CD4-positive, alpha-beta T cell treated with Interleukin-6 for 4 hours (primary cell): Measurements from ENCODE around the gene NDUFB8.

Experiments used
- DNase-seq: peaks from one replicate; pipeline ENCODE4 v3.0.0-alpha.2; 2020; ENCODE audit warnings: mixed read lengths

The NDUFB8 gene

DNA sequence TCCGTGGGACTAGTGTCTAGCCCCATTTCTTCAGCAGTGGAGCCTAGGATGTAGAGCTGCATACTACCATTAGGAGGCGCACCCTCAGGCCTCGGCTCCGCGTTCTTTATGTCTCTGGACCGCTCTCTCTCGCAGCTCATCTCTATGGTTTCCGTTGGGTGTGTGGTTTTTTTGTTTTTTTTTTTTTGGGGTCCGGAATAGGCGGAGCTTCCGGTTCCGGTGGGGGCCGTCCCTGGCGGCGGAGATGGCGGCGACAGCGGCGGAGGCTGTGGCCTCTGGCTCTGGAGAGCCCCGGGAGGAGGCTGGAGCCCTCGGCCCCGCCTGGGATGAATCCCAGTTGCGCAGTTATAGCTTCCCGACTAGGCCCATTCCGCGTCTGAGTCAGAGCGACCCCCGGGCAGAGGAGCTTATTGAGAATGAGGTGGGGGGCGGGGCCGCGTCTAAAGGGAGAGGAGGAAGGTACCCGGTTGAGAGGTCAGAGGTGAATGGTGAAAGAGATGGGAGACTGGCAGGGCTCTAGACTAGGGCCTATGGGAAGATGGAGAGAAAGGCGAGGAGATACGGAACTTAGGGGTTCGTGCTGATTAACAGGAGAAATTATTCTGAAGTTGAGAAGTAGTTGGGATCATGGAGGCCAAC, 6.2 kb upstream of the NDUFB8 start, which contains the start of gene HIF1AN:
Gene HIF1AN, plus strand, starts transcription at position 229 of the 639 bp plus-strand sequence. Its CDS starts 16 bp downstream, at position 245.
- peak; percentile 92 for DNase-seq

DNA sequence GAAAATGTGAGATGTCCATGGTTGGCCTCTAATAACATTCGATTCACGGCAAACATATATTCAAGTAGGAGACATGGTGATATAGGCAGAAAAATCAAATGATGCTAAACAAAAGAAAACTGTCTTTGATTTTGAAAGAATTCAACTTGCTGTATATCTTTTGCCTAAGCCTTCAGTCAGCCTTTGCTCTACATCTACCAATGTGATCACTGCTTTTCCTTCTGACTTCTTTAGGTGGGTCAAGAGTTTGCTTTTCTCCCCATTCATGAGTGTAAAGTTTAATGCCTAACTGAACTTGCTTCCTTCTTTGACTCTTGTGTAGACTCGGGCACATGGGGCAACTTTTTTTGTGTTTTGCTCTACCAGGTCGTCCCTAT, 5.7 kb upstream of the NDUFB8 start:
- DNase-seq, result no peak

DNA sequence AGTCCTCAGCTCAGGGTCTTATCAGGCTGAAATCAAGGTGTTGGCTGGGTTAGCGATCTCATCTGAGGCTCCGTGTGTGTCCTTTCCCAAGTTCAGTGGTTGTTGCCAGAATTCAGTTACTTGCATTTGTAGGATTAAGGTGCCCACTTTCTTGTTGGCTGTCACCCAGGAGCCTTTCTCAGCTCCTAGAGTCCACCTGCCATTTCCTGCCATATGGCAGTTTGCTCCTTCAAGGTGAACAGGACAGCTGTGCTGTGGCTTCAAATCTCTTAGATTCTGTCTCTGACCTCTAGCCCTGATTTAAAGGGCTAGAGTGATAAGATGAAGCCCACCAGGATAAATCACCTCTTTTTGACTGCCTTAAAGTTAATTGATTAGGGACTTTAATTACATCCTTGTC, 5.1 kb upstream of the NDUFB8 start:
- no peak for DNase-seq

DNA sequence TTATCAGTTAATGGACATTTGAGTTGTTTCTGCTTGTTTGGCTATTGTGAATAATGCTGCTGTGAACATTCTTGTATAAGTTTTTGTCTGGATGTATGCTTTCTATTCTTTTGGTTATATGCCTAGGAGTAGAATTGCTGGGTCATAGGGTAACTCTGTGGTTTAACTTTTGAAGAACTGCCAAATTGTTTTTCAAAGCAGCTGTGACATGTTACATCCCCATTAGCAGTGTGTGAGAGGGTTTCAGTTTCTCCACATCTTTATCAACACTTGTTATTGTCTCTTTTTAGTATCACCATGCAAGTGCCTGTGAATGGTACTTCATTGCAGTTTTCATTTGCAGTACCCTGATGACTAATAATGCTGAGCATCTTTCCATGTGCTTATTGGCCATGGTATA, 2.1 kb upstream of the NDUFB8 start:
- no peak for DNase-seq

DNA sequence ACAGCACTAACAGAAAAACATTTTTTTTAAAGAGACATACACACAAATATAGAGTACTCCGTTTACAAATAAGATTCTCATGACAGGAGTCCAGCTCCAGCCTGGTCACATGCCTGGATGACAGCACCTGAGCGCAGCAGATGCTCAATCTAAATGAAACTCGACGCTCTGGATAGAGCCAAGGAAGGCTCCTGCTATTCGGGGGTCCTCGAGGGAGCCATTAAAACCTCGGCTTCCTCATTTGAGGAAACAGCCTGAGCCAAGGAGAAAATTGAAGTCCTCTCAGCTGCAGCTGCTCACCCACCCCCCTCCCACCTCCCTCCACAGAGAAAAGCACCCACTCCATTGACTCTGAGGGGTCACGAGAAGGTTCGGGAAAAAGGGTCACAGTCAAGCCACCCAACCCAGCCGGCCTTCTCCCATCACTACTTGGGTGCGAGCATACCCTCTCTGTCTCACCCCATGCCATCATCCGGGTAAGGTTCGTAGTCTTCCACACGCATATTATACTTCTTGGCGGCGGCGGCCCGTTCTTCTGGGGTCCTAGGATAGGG, 673 bp downstream of the NDUFB8 start:
- DNase-seq, result peak; percentile 15

DNA sequence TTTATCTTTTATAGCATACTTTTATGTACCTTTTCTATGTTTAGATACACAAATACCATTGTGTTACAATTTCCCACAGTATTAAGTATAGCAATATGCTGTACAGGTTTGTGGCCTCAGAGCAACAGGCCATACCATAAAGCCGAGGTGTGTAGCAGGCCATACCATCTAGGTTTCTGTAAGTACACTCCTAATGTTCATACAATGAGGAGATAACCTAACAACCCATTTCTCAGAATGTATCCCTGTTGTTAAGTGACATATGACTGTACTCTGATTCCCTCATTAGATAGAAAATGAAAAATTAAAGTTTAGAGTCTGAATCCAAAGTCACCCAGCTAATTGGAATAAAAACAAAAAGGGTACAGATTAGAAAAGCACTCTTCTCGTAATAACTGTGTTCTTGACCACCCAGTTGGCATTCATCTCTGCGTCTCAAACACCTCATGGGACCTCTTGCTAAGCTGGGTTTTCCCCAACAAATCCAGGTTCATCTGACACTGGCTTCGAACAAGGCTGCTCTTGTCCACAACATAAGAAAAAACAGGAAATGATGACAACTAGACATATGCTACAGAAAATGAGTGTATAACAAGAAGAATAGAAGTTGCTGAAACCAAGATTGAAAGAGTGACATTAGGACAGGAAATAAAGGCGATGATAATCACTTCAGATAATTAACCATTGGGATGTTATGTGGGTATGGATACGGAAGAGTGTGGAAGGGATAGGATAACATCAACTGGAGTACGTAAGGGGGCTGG, 1.4 kb downstream of the NDUFB8 start:
- DNase-seq, result no peak

DNA sequence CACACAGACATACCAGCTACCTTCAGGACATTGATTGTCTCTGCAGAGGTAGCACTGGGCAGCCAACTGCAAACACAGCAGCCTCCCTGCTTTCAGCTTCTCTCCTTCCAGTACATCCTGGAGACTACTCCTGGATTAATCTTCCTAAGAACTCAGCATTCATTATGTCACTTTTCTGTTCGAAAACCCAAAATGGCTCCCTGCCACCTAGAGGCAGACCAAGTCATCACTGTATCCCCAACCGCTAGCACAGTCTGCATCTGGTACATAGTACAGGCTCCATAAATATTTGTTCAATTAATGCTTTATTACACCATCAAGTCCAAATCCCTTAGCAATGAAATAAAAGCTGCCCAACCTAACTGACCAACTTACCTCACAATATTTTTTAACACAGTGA, 5.0 kb downstream of the NDUFB8 start:
- no peak for DNase-seq

DNA sequence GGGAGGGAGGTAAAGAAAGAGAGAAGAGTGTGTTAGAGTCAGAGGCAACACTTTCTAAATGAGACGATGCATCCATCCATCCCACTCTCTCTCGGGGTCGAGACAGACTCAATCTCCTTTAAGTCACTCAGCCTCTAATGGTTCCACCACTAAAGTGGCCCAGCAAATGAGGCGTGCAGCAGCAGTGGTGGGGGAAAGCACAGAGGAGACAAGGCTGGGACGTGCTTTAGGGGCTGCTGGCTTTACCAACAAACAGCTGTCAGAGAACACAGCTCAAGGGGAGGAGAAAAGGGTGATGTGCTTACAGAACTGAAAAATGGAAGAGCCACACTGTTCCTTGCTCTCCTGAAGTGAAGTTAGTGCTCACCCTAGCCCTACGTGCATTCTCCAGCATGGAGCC, 5.5 kb downstream of the NDUFB8 start:
- no peak for DNase-seq

DNA sequence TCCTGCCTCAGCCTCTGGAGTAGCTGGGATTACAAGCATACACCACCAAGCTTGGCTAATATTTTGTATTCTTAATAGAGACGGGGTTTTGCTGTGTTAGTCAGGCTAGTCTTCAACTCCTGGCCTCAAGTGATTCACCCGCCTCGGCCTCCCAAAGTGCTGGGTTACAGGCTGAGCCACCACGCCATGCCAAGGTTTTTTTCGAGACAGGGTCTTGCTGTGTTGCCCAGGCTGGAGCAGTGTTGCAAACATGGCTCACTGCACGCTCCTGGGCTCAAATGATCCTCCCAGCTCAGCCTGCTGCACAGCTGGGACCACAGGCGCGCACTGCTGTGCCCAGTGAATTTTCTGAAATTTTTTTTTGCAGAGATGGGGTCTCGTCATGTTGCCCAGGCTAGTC, 6.7 kb downstream of the NDUFB8 start:
- no peak for DNase-seq

DNA sequence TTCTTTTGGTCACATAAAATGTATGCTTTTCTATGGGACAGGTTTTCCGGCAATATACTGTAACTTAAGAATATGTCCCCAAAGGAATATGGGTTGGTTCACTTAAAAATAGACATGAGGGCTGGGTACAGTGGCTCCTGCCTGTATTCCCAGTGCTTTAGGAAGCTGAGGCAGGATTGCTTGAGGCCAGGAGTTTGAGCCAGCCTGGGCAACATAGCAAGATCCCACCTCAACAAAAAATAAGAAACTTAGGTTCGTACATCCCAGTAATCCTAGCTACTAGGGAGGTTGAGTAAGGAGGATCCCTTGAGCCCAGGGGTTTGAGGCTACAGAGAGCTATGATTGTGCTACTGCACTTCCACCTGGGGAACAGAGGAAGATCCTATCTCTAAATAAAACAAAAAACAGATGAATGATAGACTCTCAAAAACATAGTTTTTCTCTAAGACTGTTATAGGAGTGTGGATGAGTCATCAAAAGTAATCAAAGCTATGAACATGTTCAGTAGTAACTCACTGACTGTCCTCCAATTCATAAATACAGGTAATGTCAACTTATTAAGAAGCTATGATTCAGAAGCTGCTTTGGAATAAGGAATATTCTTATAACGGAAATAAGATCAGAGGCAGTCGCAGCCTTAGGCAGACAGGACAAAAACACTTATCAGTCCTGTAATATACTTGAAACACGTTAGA, 7.4 kb downstream of the NDUFB8 start:
- DNase-seq, result no peak

DNA sequence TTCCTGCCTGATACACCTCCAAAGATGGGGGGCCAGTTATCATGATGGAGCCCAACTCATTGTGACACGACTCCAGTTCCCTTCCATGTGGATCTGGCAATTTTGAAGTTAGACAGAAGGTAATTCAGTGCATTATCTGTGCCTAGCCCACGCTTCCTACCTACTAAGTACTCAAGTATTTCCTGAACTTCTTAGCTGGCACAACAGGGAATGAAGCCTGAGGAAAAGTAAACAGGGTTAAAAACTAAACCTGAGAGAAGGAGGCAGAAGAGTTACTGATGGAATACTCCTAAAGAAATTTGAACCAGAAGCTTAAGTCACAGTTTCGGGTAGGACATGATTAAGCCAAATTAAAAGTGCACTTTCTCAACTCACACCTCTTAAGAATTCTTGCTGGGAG, 8.9 kb downstream of the NDUFB8 start:
- no peak for DNase-seq

DNA sequence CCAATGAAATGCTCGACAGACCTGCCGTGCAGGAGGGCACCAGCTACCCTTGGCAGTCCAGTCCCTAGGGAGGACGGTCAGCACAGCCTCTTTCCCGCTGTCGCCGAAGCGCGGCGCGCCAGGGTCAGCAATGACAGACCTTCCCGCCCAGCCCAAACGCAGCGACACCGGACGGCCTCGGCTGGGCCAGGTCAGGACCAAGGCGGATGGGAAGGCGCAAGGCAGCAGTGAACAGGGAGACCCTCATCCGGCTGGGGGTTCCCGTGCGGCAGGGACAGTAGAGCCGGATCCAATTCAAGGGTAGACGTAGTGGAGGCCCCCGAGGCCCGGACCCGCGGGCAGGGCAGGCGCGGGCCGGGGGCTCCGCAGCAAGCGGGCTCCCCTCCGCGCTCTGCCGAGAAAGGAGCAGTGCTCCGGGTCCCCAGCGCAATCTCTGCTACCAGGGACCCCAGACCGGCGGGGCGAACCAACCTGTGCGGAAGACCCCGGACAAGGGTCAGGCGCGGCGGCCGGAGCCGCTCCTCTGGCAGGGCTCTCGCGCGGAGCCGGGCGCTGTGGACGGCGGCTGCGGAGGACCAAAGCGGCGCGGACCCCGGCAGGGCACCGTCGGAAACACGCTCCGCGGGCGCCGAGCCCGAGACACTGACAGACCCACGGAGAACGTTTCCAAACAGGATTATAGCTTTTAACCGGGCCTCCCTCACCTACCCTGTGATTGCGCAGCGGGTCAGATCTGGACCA, 10.2 kb downstream of the NDUFB8 start, which contains the start of gene SEC31B:
Gene SEC31B, minus strand, starts transcription at position 551 of the 741 bp plus-strand sequence. CDS start 2,909 bp downstream, outside the sequence.
- DNase-seq, result no peak

DNA sequence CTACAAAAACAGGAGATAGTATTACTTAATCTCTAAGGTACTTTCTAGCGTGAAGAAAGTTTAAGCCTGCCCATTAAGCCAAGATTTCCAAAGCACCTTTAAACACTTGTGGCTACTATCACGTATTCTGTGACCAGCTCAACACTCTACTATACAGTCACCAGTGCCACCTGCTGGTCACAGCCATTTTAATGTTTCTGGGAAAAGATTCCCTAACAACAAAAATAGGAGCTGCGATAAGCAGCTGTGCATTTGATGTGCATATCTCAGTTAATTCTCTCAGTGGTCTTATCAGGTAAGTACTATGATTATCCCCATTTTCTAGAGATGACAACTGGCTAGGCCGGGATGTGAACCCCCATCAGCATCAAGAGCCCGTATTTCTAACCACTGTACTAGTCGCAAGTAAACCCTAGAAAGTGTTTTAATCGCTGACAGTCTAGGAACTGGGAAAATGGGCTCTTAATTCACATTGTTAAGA, 10.9 kb downstream of the NDUFB8 start:
- peak; percentile 74 for DNase-seq

DNA sequence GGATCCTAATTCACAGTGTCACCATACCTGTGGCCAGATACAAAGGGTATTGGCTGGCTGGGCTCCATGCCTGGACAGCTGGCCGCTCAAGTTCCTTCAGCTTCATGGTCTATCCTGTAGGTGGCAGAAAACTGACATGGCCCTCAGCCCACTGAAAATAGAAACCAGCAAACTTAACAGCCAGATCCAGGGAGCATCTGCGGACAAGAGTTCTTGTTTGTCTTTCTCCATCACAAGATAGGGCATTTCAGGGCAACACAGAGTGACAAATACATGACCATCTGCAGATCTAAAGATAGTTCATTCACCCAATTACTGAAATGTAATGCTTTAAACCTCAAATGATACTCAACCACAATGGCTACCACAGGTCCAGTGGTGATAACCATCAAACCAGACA, 12.8 kb downstream of the NDUFB8 start:
- DNase-seq, result no peak

DNA sequence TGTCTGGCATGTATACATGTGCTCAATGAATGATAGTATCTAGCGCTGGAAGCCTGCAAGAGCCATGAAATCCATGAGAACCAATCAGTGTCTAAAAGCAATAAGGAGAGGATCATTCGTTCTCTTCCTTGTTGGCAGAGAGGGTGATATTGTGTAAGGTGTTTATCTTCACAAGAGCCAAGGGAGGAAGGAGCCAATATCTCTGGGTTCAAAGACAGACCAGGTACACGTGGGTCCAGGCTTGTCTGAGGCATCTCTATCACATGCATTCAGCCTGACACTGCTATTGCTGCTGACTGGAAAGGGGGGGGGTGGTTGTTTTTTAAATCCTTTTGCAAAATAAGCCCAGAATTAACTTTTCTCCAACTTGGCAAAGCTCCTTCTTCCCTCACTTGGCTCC, 14.1 kb downstream of the NDUFB8 start:
- no peak for DNase-seq

DNA sequence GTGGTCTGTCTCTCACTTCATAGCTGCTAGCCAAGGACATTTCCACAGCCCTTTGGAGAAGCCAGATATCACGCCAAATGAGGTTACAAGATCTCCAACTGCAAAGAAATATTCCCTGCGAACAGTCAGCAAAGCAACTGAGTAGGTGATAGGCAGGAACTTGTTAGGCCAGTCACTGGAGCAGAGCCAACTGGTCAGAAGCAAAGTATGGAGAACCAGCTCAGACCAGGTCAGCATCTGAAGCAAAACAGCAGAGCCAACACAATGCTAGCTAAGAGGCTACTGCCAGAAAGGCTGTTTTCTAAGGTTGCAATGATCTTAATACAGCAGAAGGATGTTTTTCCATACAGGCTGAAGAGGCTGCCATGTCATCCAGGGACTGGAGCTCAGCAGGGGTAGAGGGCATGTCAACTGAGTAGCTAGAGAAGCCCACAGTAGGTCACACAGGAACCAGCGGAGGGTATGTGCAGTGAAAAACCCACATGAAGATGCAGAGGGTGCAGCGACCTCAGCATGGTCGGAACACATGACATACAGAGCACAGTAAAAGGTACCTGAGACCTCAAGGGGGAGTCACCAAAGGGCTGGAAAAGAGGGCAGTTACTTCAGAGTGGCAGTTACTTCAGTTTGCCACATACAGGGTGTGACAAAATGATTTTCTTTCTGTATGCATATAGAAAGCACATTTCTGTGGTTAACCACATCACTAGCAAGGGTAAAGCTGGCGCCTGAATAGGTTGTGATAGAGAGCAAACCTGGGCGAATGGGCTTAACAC, 18.9 kb downstream of the NDUFB8 start:
- DNase-seq, result peak; percentile 75

DNA sequence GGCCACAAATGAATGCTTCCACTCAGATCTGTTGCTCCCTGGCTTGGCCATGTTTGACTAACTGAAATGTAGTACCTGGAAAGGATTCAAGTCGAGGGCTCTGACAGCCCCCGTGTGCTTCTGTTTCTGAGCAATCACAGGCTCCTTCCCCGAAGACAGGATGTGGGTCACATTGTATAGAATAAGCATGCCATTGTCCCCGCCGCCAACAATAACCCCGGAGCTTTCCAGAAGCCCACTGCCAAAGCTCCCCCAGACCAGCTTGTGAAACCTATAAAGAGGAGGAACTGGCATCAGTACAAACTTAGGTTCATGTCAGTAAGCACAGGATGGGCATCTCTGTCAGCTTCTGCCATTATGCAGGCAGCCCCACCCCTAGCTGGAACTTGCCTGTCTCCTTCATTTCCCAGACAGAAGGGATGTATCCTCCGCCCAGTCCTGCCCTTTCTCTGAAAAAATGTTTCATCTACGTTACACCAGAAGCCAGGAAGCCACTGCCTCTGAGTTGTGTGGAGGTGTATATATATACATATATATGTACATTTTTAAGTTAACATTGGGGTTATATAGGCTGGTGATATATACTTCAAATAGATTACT, 20.3 kb downstream of the NDUFB8 start:
- peak; percentile 68 for DNase-seq

DNA sequence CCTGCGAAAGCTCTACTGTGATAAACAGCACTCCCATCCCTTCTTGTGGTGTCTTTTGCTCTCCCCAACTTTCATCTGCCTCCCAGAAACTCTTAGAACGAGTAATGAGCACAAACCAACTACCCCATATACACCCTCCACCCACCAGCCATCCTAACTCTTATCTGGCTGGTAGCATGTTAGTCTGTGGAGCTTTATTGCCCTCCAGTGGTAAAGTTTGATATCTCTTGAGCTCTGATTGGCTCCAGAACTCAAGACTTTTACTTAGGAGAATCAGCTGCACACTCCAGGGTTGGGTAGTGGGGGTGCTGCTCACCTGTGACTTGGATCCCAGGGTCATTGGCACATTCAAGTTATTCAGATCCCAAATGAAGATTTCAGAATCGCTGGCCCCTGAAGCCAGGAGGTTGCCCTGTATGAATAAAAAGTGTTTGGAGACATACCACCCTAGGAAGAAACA, 20.9 kb downstream of the NDUFB8 start:
- peak; percentile 59 for DNase-seq

DNA sequence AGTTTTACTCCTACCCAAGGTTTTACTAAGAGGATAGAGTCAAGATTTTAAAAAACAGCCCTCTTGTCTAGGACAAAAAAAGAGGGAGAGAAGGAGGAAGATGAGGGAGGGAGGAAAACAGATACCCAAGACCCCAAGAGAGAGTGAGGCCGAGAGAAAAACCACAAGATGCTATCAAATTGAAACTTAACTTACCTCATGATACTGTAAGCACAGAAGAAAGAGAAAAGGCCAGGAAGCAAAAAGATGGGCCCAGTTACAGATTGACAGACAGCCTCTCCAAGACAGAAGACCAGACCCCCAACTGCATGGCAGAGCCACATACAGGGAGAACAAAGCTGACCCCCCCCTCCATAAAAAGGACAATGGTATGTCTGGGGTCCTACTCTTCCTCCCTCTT, 21.4 kb downstream of the NDUFB8 start:
- no peak for DNase-seq

DNA sequence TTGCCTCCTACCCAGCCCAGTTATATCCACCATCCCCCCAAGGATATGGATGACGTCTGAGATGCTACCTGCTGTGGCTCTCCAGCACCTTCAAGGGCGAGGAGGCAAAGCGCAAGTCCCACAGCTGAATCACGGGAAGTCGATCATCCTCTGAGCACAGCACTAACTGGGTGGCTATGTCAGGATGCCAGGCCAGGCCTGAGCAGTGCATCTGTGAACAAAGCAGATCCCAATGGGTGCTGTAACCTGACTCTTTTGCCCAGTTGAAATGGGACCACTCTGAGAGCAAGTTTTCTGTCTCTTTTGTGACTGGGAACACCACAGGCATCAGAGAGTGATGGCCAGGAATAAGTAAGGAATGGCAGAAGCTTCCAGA, 22.3 kb downstream of the NDUFB8 start:
- DNase-seq, result no peak

DNA sequence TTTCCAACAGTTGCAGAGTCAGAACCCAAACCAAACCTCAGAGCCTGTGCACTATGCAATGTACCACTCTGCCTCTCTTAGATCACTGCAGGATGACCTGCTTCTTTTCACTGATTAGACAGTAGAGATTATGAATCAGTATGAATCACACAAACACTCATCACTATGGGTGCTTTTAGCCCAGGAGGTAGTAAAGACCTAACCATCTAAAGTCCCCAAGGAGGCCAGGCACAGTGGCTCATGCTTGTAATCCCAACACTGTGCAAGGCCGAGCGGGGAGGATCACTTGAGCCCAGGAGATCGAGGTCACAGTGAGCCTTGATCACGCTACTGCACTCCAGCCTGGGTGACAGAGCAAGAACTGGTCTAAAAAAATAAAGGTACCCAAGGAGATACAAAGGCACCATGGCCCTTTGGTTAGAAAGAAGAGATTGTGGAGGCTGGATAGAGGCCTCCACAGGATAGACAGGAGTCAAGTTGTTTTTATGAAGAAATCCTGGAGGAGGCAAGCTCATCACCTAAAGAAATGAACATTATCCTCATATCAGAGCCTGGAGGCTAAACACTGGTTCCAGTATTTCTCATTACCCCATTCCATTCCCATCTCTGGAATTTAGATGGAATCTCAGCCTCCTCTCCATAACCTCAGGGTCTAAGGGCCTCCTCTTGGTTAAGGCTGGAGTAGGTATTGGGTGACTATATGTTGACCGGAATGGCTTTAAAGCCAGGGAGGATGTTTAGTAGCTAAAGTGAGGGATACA, 22.9 kb downstream of the NDUFB8 start:
- DNase-seq, result no peak
